Measurements from ENCODE around the gene SEPTIN10. TPM values are rescaled to one million over a fixed set of nuclear protein-coding genes. Genes with fewer than 3 reads are reported as not detected.
"Not testable (repeated sequence)": the region's sequence is repeated elsewhere in the genome, so short reads cannot be mapped to it uniquely, and the experiment has no call there.

SEPTIN10 gene
- total RNA-seq, 4 donors from 2014 or later, result 39.6 to 151 (median 106) TPM

DNA sequence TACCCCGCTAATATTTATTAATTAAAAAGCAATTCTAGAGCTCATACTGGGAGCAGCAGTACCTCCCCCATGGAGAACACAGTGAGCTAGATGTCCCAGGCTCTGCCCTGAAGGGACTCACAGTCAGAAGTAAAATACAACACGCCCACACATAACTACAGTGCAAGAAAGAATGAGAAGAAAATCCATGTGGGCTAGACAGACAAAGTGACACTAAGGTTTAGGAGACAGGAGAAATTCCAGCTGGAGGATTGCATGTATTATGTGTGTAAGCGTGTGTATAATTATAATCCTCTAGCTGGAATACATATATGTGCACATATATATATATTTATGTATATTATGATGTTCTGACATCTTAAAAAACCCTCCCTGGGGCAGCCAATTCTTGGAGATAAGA is 16.1 kb upstream of the SEPTIN10 start:
- TF ChIP-seq POLR2AphosphoS5 (IDR thresholded peaks at IDR 0.05), result no peak
- no peak for TF ChIP-seq POLR2A (IDR thresholded peaks at IDR 0.05)
- TF ChIP-seq, protein P1, sequence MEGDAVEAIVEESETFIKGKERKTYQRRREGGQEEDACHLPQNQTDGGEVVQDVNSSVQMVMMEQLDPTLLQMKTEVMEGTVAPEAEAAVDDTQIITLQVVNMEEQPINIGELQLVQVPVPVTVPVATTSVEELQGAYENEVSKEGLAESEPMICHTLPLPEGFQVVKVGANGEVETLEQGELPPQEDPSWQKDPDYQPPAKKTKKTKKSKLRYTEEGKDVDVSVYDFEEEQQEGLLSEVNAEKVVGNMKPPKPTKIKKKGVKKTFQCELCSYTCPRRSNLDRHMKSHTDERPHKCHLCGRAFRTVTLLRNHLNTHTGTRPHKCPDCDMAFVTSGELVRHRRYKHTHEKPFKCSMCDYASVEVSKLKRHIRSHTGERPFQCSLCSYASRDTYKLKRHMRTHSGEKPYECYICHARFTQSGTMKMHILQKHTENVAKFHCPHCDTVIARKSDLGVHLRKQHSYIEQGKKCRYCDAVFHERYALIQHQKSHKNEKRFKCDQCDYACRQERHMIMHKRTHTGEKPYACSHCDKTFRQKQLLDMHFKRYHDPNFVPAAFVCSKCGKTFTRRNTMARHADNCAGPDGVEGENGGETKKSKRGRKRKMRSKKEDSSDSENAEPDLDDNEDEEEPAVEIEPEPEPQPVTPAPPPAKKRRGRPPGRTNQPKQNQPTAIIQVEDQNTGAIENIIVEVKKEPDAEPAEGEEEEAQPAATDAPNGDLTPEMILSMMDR (IDR thresholded peaks at IDR 0.05), result no peak
- no peak for TF ChIP-seq EP300 (IDR thresholded peaks at IDR 0.05; ENCODE audit: low read depth)
- Histone ChIP-seq H3K4me3 (no peak overlapping the region), H3K27me3 (no peaks in the 10 kb centered on the region), H3K9me3 (no peaks in the 10 kb centered on the region), H3K4me1 (no peaks in the 10 kb centered on the region), H3K27ac (no peak overlapping the region), H3K36me3 (no peaks in the 10 kb centered on the region)
- intact Hi-C loops (cut with DNase I; ENCODE audit: low total_unique reads), result no loop called here
- WGBS, 2 donors (ENCODE audit: low coverage in 1 of 2), result 38 to 80% methylated on average over 2 to 3 of the region's 3 CpGs
- no peak for DNase-seq
- in situ Hi-C loops (cut with MboI; ENCODE audit: low pct_ligation_motif_present in 1 of 4, low pct_unique_long_range_greater_than_20kb in 1 of 4, low sequenced_read_pairs in 3 of 4), result no loop called here

DNA sequence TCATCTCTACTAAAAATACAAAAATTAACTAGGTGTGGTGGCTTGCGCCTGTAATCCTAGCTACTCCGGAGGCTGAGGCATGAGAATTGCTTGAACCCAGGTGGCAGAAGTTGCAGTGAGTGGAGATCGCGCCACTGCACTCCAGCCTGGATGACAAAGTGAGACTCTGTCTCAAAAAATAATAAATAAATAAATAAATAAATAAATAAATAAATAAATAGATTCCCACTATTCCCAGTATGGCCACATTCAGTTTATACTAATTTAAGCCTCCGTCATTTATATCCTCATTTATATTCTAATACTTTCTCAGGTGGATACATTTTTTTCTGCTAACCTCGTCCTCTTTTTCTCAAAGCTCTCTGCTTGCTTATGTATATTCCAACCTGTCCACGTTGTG is 14.6 kb upstream of the SEPTIN10 start:
- H3K4me1 ChIP-seq; H3K36me3 ChIP-seq; DNase-seq; H3K4me3 ChIP-seq; H3K9me3 ChIP-seq; H3K27me3 ChIP-seq; intact Hi-C loops (cut with DNase I; ENCODE audit: low total_unique reads); H3K27ac ChIP-seq; in situ Hi-C loops (cut with MboI; ENCODE audit: low pct_ligation_motif_present in 1 of 4, low pct_unique_long_range_greater_than_20kb in 1 of 4, low sequenced_read_pairs in 3 of 4): not testable (repeated sequence)
- WGBS, 2 donors (ENCODE audit: low coverage in 1 of 2), result 73 to 81% methylated on average over 5 to 7 of the region's 7 CpGs

DNA sequence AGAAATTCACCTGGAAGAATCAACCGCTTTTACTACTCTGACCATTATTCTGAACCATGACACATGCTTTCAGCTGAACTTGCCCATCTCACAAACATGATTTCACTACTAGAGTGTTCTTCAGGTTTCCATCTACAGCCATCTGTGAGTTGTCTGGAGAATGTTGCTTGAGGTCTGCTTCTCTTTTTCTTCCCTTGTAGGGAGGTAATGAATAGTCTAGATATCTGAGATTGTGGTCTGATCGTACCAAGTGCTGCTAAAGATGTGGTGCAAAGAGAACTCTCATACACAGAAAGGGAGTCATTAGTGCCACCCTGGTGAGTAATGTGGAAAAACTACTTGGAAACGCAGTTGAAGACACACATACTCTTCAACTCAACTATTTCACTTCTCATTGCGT is 10.6 kb upstream of the SEPTIN10 start:
- WGBS, 2 donors (ENCODE audit: low coverage in 1 of 2), result 76 to 78% methylated on average over 4 of the region's 4 CpGs
- Histone ChIP-seq H3K4me1 (peaks cover 0 to under 1% (median 0%) of the 10 kb centered on the region in 4 donors), H3K27me3 (no peaks in the 10 kb centered on the region), H3K9me3 (no peaks in the 10 kb centered on the region), H3K27ac (no peak overlapping the region), H3K36me3 (no peaks in the 10 kb centered on the region), H3K4me3 (no peak overlapping the region)
- TF ChIP-seq EP300 (IDR thresholded peaks at IDR 0.05; ENCODE audit: low read depth) (no peak), POLR2AphosphoS5 (IDR thresholded peaks at IDR 0.05) (no peak), POLR2A (IDR thresholded peaks at IDR 0.05) (no peak)
- TF ChIP-seq, protein P1 (IDR thresholded peaks at IDR 0.05), result no peak
- in situ Hi-C loops (cut with MboI; ENCODE audit: low pct_ligation_motif_present in 1 of 4, low pct_unique_long_range_greater_than_20kb in 1 of 4, low sequenced_read_pairs in 3 of 4), result no loop called here
- intact Hi-C loops (cut with DNase I; ENCODE audit: low total_unique reads), result no loop called here
- DNase-seq, result no peak

DNA sequence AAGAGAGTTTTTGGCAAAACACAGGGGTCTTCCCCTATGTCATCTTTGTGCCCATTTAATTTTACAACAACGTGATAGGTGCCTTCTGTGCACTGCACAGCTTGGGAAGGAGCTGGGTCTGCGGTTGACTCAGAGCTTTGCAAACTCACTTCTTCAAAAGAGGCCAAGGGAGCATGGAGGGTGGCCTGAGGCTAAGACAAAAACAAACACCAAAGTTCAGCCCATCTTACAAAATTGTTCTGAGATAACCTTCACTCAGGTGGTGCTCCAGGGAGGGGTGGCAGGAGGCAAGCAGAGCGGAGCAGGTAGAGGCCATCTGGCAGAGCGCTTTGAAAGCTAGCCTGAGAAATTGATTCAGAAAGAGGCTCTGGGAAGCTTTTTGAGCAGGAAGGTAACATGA is 10.2 kb upstream of the SEPTIN10 start:
- no peaks in the 10 kb centered on the region for H3K27me3 ChIP-seq
- H3K4me3 ChIP-seq, result no peak overlapping the region
- intact Hi-C loops (cut with DNase I; ENCODE audit: low total_unique reads), result no loop called here
- H3K36me3 ChIP-seq, result no peaks in the 10 kb centered on the region
- in situ Hi-C loops (cut with MboI; ENCODE audit: low pct_ligation_motif_present in 1 of 4, low pct_unique_long_range_greater_than_20kb in 1 of 4, low sequenced_read_pairs in 3 of 4), result no loop called here
- H3K27ac ChIP-seq, result no peak overlapping the region
- H3K4me1 ChIP-seq, result peaks cover 0 to 4% (median 0%) of the 10 kb centered on the region in 4 donors
- no peak for DNase-seq
- WGBS, 2 donors (ENCODE audit: low coverage in 1 of 2), result 95% methylated on average over 4 of the region's 4 CpGs; no CpG with 5 or more reads in 1 of the 2 donors
- no peaks in the 10 kb centered on the region for H3K9me3 ChIP-seq
- TF ChIP-seq, protein P1 (IDR thresholded peaks at IDR 0.05), result no peak
- TF ChIP-seq EP300 (IDR thresholded peaks at IDR 0.05; ENCODE audit: low read depth) (no peak), POLR2AphosphoS5 (IDR thresholded peaks at IDR 0.05) (no peak), POLR2A (IDR thresholded peaks at IDR 0.05) (no peak)

DNA sequence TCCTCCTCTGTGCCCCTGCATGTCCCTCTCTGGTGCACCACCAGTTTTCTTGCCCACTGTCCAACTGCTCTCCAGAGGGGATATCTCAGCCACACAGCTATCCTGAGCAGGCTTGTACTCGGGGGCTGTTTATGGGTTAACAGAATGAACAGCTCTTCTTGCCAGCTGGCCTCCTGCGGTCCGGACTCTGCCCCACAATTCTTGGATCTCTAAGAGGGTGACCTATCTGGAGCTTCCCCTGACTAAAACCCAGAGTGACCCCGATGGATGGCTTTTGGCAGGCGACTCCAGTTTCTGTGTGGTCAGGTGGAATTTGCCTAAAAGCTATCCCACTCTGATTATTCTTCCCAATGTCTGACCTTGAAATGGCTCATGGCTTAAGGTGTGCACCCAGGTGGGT is 9.5 kb upstream of the SEPTIN10 start:
- Histone ChIP-seq H3K27ac (no peak overlapping the region), H3K27me3 (no peaks in the 10 kb centered on the region), H3K4me3 (no peak overlapping the region), H3K36me3 (no peaks in the 10 kb centered on the region), H3K4me1 (peaks cover under 1 to 11% (median 2%) of the 10 kb centered on the region in 4 donors), H3K9me3 (no peaks in the 10 kb centered on the region)
- DNase-seq, result no peak
- in situ Hi-C loops (cut with MboI; ENCODE audit: low pct_ligation_motif_present in 1 of 4, low pct_unique_long_range_greater_than_20kb in 1 of 4, low sequenced_read_pairs in 3 of 4) (no loop called here), intact Hi-C loops (cut with DNase I; ENCODE audit: low total_unique reads) (no loop called here)
- no peak for TF ChIP-seq POLR2A (IDR thresholded peaks at IDR 0.05)
- TF ChIP-seq POLR2AphosphoS5 (IDR thresholded peaks at IDR 0.05), result no peak
- TF ChIP-seq EP300 (IDR thresholded peaks at IDR 0.05; ENCODE audit: low read depth), result no peak
- TF ChIP-seq, protein P1 (IDR thresholded peaks at IDR 0.05), result no peak
- 73% methylated on average over 5 of the region's 5 CpGs; no CpG with 5 or more reads in 1 of the 2 donors for WGBS, 2 donors (ENCODE audit: low coverage in 1 of 2)
